ENCODE measurements around the gene VPS4A. TPM values are rescaled to one million over a fixed set of nuclear protein-coding genes. Genes with fewer than 3 reads are reported as not detected.

Gene VPS4A
- polyA plus RNA-seq (46.3 and 52.6 TPM in 2 replicates), polyA minus RNA-seq (39.4 and 46.0 TPM in 2 replicates)

GRCh38 chr16:69310653-69311532 lies at the start of gene VPS4A:
TSS of gene VPS4A (plus strand) at chr16:69311350. CDS start at chr16:69311512, 162 bp downstream.
- H3K4me2 ChIP-seq (ENCODE audit: low read length), result peak within 1 kb of the TSS; percentile 99
- peaks cover 2% of the 10 kb centered on the region for H3K36me3 ChIP-seq (ENCODE audit: insufficient read depth, low read length)
- peak within 1 kb of the TSS; percentile 40 for H2AFZ ChIP-seq (ENCODE audit: low read depth, low read length)
- TF ChIP-seq EZH2 (IDR thresholded peaks at IDR 0.05; ENCODE audit: borderline replicate concordance, insufficient read depth, low read length, poor library complexity, severe bottlenecking) (no peak), REST (IDR thresholded peaks at IDR 0.05; ENCODE audit: borderline replicate concordance) (no peak), MXI1 (conservative IDR thresholded peaks at IDR 0.05; ENCODE audit: poor library complexity, severe bottlenecking) (peak; percentile 80), POLR2AphosphoS5 (IDR thresholded peaks at IDR 0.05) (peak; percentile 87), EP300 (conservative IDR thresholded peaks at IDR 0.05; ENCODE audit: poor library complexity, severe bottlenecking) (peak; percentile 46), RAD21 (conservative IDR thresholded peaks at IDR 0.05) (peak; percentile 28), TAF1 (IDR thresholded peaks at IDR 0.05; ENCODE audit: low read depth) (peak; percentile 56), SMC3 (conservative IDR thresholded peaks at IDR 0.05; ENCODE audit: poor library complexity) (peak; percentile 49)
- TF ChIP-seq, protein P1, sequence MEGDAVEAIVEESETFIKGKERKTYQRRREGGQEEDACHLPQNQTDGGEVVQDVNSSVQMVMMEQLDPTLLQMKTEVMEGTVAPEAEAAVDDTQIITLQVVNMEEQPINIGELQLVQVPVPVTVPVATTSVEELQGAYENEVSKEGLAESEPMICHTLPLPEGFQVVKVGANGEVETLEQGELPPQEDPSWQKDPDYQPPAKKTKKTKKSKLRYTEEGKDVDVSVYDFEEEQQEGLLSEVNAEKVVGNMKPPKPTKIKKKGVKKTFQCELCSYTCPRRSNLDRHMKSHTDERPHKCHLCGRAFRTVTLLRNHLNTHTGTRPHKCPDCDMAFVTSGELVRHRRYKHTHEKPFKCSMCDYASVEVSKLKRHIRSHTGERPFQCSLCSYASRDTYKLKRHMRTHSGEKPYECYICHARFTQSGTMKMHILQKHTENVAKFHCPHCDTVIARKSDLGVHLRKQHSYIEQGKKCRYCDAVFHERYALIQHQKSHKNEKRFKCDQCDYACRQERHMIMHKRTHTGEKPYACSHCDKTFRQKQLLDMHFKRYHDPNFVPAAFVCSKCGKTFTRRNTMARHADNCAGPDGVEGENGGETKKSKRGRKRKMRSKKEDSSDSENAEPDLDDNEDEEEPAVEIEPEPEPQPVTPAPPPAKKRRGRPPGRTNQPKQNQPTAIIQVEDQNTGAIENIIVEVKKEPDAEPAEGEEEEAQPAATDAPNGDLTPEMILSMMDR (IDR thresholded peaks at IDR 0.05; ENCODE audit: poor library complexity, severe bottlenecking), result peak; percentile 90
- H3F3A ChIP-seq (ENCODE audit: insufficient read depth, low read length, poor library complexity, severe bottlenecking), result no peaks in the 10 kb centered on the region
- H3K9me3 ChIP-seq (ENCODE audit: low read length), result no peaks in the 10 kb centered on the region
- peak within 1 kb of the TSS; percentile 84 for H3K9ac ChIP-seq (ENCODE audit: low read length)
- peaks cover 21% of the 10 kb centered on the region for H3K79me2 ChIP-seq (replicated peaks; ENCODE audit: insufficient read depth, low read length)
- H3K27me3 ChIP-seq (ENCODE audit: insufficient read depth, low read depth, low read length), result no peaks in the 10 kb centered on the region
- H3K9me2 ChIP-seq (ENCODE audit: insufficient read depth, low read length), result no peaks in the 10 kb centered on the region
- no peaks in the 10 kb centered on the region for H4K20me1 ChIP-seq (ENCODE audit: insufficient read depth)
- H3K27ac ChIP-seq (ENCODE audit: low read length), result peak within 1 kb of the TSS; percentile 67
- peak within 1 kb of the TSS; percentile 96 for H3K4me3 ChIP-seq (ENCODE audit: low read length)

DNA sequence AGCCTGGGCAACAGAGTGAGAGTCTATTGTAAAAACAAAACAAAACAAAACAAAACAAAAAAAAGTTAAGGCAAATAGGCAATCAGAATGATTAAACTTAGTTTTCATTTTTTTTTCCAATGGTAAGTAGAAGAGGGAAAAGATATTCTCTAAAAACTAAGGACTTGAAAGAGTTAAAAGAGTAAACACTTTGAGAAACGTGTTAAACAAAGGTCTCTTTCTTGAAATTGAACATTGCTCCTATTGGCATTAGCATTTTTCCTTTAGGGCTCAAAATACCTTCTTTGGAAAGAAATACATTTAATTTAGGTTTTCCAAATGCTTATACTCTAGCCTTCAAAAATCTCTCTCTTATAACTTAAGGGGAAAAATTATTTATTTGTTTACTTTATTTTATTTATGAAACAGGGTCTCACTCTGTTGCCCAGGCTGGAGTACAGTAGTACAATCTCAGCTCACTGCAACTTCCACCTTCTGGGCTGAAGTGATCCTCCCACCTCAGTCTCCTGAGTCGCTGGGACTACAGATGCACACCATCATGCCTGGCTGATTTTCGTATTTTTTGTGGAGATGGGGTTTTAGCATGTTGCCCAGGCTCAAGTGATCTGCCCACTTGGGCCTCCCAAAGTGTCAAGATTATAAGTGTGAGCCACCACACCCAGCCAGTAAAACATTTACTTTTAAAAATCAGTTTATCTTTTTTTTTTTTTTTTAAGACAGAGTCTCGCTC lies 44.7 kb upstream of the VPS4A start:
- H3K79me2 ChIP-seq (replicated peaks; ENCODE audit: insufficient read depth, low read length), result no peaks in the 10 kb centered on the region
- H3K9me2 ChIP-seq (ENCODE audit: insufficient read depth, low read length), result no peaks in the 10 kb centered on the region
- H4K20me1 ChIP-seq (ENCODE audit: insufficient read depth), result no peaks in the 10 kb centered on the region
- no peaks in the 10 kb centered on the region for H3F3A ChIP-seq (ENCODE audit: insufficient read depth, low read length, poor library complexity, severe bottlenecking)
- H3K4me2 ChIP-seq (ENCODE audit: low read length), result no peak overlapping the region
- no peaks in the 10 kb centered on the region for H3K27me3 ChIP-seq (ENCODE audit: insufficient read depth, low read depth, low read length)
- H3K36me3 ChIP-seq (ENCODE audit: insufficient read depth, low read length), result no peaks in the 10 kb centered on the region
- H3K9ac ChIP-seq (ENCODE audit: low read length), result no peak overlapping the region
- no peak overlapping the region for H3K27ac ChIP-seq (ENCODE audit: low read length)
- H3K4me3 ChIP-seq (ENCODE audit: low read length), result no peak overlapping the region
- no peak overlapping the region for H2AFZ ChIP-seq (ENCODE audit: low read depth, low read length)
- TF ChIP-seq POLR2AphosphoS5 (IDR thresholded peaks at IDR 0.05) (no peak), REST (IDR thresholded peaks at IDR 0.05; ENCODE audit: borderline replicate concordance) (no peak), EZH2 (IDR thresholded peaks at IDR 0.05; ENCODE audit: borderline replicate concordance, insufficient read depth, low read length, poor library complexity, severe bottlenecking) (no peak), SMC3 (conservative IDR thresholded peaks at IDR 0.05; ENCODE audit: poor library complexity) (no peak), RAD21 (conservative IDR thresholded peaks at IDR 0.05) (no peak), MXI1 (conservative IDR thresholded peaks at IDR 0.05; ENCODE audit: poor library complexity, severe bottlenecking) (no peak), EP300 (conservative IDR thresholded peaks at IDR 0.05; ENCODE audit: poor library complexity, severe bottlenecking) (no peak), TAF1 (IDR thresholded peaks at IDR 0.05; ENCODE audit: low read depth) (no peak)
- TF ChIP-seq, protein P1 (IDR thresholded peaks at IDR 0.05; ENCODE audit: poor library complexity, severe bottlenecking), result no peak
- no peaks in the 10 kb centered on the region for H3K9me3 ChIP-seq (ENCODE audit: low read length)
